Stimulated activated CD4-positive, alpha-beta T cell treated with anti-CD3 and anti-CD28 coated beads, TNF-alpha, amount 100 ng/mL, for 24 hours (primary cell): ENCODE results near the gene NAT9.

Source experiments
- DNase-seq, 3 experiments: peaks; one replicate each; pipeline ENCODE4 v3.0.0-alpha.2; 2020; ENCODE audit warnings: low read depth in 3 of 3

Gene NAT9

GRCh38 chr17:74730491-74731346 is 45.4 kb downstream of the NAT9 start:
- no peak for DNase-seq

DNA sequence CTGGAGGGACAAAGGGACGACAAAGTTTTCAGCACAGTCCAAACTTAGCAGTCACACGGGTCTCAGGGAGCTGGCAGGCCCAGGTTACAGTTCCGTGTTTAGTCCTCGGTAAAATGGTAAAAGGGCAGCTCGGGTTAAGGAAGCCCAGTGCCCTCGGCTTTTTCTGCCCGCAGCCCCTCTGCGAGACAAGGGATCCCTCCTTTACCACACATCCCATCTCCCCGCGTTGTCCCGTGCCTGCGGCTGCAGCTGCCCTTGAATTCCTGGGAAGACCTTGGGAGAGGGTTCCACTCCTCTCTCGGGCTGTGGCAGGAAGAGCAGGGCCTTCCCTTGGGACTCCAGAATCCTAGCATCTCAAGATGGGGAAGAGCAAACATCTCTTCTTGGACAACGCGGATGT is 46.3 kb downstream of the NAT9 start:
- no peak for DNase-seq

DNA sequence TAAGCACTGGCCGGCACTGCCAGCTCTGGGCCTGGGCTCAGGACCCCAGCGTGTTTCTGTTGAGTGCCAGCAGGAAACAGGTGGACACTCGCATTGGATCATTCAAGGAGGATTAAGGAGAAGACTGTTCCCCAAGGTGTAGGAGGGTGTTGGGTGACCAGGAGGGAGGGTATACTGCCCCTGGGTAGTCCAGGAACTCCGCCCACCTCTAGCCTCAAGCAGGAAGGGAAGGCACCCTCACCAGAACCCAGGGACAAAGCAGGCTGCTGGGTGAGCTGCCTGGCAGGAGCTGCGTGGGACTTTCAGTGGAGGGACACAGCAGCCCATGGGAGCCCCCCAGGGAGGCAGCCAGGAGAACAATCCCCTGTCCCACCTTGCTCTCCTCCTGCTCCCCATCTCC is 46.8 kb downstream of the NAT9 start:
- DNase-seq: no peak

DNA sequence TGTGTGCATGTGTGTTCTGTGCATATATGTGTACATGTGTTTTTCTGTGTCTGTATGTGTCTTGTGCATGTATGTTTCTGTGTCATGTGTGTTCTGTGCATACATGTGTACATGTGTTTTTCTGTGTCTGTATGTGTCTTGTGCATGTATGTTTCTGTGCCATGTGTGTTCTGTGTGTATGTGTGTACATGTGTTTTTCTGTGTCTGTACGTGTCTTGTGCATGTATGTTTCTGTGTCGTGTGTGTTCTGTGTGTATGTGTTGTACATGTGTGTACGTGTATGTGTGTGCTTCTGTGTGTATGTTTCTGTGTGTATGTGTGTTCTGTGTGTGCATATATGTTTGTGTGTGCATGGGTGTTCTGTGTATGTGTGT is 47.5 kb downstream of the NAT9 start:
- DNase-seq: no peak

- DNase-seq: no peak
Measured at GRCh38 chr17:74728033-74728701, 48.0 kb downstream of the NAT9 start.

- no peak for DNase-seq
Measured at GRCh38 chr17:74725111-74725510, 51.0 kb downstream of the NAT9 start.

GRCh38 chr17:74723891-74724290 is 52.3 kb downstream of the NAT9 start:
- DNase-seq: no peak

GRCh38 chr17:74722782-74723181 is 53.4 kb downstream of the NAT9 start:
- no peak for DNase-seq
